Measurements from ENCODE around the gene ABHD14A. TPM values are rescaled to one million over a fixed set of nuclear protein-coding genes. Genes with fewer than 3 reads are reported as not detected.
"Not testable (repeated sequence)": the region's sequence is repeated elsewhere in the genome, so short reads cannot be mapped to it uniquely, and the experiment has no call there.

The ABHD14A gene
- polyA plus RNA-seq, 2 of the 4 experiments (the other 2 are of a cell fraction): 6.3 to 9.5 TPM

DNA sequence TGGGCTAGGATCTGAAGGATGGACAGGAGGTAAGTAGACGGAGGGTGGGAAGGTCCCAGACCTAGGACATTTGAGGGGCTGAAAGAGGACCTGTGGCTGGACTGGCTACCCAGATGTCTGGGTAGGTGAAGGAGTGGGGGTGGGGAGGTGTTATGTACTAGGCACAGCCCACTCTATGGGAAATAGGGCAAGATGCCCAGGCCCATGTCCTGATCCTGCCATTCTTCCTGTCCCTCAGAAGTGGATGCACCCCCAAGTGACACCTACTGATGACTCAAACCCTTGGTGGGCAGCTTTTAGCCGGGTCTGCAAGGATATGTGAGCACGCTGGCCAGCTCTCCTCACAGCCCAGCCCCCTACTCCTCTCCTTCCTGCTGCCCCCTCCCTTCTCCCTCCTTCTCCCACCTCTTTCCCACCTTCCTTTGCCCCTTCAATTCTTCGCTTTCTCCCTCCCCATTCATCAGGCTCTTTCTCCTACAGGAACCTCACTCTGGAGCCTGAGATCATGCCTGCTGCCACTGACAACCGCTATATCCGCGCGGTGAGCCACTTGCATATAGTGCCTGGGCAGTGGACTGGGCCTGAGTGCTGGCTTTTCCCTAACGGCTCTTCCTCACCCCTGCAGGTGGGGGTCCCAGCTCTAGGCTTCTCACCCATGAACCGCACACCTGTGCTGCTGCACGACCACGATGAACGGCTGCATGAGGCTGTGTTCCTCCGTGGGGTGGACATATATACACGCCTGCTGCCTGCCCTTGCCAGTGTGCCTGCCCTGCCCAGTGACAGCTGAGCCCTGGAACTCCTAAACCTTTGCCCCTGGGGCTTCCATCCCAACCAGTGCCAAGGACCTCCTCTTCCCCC lies 13.7 kb downstream of the ABHD14A start:
- ChIA-PET POLR2A (no interaction called here), CTCF (interaction anchor here (1.0 to 4.1 kb wide), 2 partner anchors 14 to 46 kb away, joined by 3 to 19 read pairs; partner anchors contain the start of genes ABHD14A, ABHD14B and PARP3)
- 89% methylated on average over 15 of the region's 15 CpGs for WGBS (ENCODE audit: missing lambda C conversion rate)
- H3K27ac ChIP-seq: no peak overlapping the region
- no peak overlapping the region for H3K4me3 ChIP-seq
- peak; percentile 13 to 15; a peak in 4 of 6 replicates for ATAC-seq
- DNase-seq (ENCODE audit: low read depth in 1 of 2, low spot score in 1 of 2): no peak
- no peaks in the 10 kb centered on the region for H3K9me3 ChIP-seq
- FAIRE-seq: no peak
- TF ChIP-seq HMGXB4 (CRISPR knock-in tag; IDR thresholded peaks at IDR 0.05; ENCODE audit: borderline replicate concordance): no peak
- 0 out of 2 replicates have a peak, but pooled peaks have one; percentile 23 for TF ChIP-seq POLR2AphosphoS2 (conservative IDR thresholded peaks at IDR 0.05; ENCODE audit: low read length)
- no peak overlapping the region for H3K4me2 ChIP-seq
- peaks cover 38% of the 10 kb centered on the region for H3K4me1 ChIP-seq

- H3K27ac ChIP-seq: not testable (repeated sequence)
Observed at GRCh38 chr3:51990501-51990971, 15.7 kb downstream of the ABHD14A start.

GRCh38 chr3:51992017-51992682 lies 17.3 kb downstream of the ABHD14A start:
- Histone ChIP-seq H3K4me2 (peak overlapping the region; percentile 38; the same call in 2 of the 3 replicates), H3K9me3 (no peaks in the 10 kb centered on the region), H3K27ac (0 out of 6 replicates have a peak overlapping the region, but pooled peaks of 1 of the 2 experiments have one; percentile 14), H3K4me3 (no peak overlapping the region), H3K4me1 (peaks cover 27% of the 10 kb centered on the region; the same call in 2 of the 3 replicates)
- ATAC-seq (no peak), FAIRE-seq (no peak), DNase-seq (ENCODE audit: low read depth in 1 of 2, low spot score in 1 of 2) (no peak)
- CTCF ChIA-PET: interaction anchor here (0.6 to 2.7 kb wide), 6 partner anchors 10 to 1609 kb away, joined by 3 to 11 read pairs (median 7); partner anchors contain the start of genes ABHD14B and RRP9
- TF ChIP-seq PHF8 (IDR thresholded peaks at IDR 0.05; ENCODE audit: borderline replicate concordance, low read depth) (no peak), KDM1A (IDR thresholded peaks at IDR 0.05; ENCODE audit: low read depth) (no peak), RAD21 (conservative IDR thresholded peaks at IDR 0.05 in 1 of 2, IDR thresholded peaks at IDR 0.05 in 1 of 2) (no peak), HOXA7 (CRISPR knock-in tag; IDR thresholded peaks at IDR 0.05) (0 out of 2 replicates have a peak, but pooled peaks have one; percentile 50), CHD4 (IDR thresholded peaks at IDR 0.05; ENCODE audit: borderline replicate concordance) (no peak), ZFP36 (IDR thresholded peaks at IDR 0.05; ENCODE audit: borderline replicate concordance, partially characterized antibody) (no peak), RNF2 (IDR thresholded peaks at IDR 0.05; ENCODE audit: borderline replicate concordance, low read depth) (no peak), KDM5A (IDR thresholded peaks at IDR 0.05) (no peak), CEBPB (IDR thresholded peaks at IDR 0.05) (no peak), POLR2AphosphoS2 (conservative IDR thresholded peaks at IDR 0.05; ENCODE audit: low read length) (peak; percentile 90; the same call in 1 of the 2 replicates), CBX2 (IDR thresholded peaks at IDR 0.05; ENCODE audit: borderline replicate concordance, low read depth) (no peak)
- 100% methylated on average over 3 of the region's 3 CpGs for WGBS (ENCODE audit: missing lambda C conversion rate)
- POLR2A ChIA-PET: interaction anchor here (1.1 to 3.4 kb wide), 2 partner anchors 9 to 49 kb away, joined by 3 to 14 read pairs; partner anchors contain the start of gene ACY1

More at GRCh38 chr3:51990501-51990971, 15.7 kb downstream of the ABHD14A start:
- not testable (repeated sequence) for DNase-seq (ENCODE audit: low read depth in 1 of 2, low spot score in 1 of 2); H3K4me2 ChIP-seq; ATAC-seq; FAIRE-seq; H3K9me3 ChIP-seq; H3K4me3 ChIP-seq
- ChIA-PET POLR2A (interaction anchor here (3.4 kb wide), 1 partner anchor 7 kb away, joined by 14 read pairs; the partner anchor contains the start of gene ACY1), CTCF (interaction anchor here (0.8 to 2.7 kb wide), 2 partner anchors 8 to 16 kb away, joined by 3 to 11 read pairs; no protein-coding TSS in a partner anchor)
- WGBS (ENCODE audit: missing lambda C conversion rate): 100% methylated on average over 2 of the region's 38 CpGs
- peaks cover 40% of the 10 kb centered on the region for H3K4me1 ChIP-seq

DNA sequence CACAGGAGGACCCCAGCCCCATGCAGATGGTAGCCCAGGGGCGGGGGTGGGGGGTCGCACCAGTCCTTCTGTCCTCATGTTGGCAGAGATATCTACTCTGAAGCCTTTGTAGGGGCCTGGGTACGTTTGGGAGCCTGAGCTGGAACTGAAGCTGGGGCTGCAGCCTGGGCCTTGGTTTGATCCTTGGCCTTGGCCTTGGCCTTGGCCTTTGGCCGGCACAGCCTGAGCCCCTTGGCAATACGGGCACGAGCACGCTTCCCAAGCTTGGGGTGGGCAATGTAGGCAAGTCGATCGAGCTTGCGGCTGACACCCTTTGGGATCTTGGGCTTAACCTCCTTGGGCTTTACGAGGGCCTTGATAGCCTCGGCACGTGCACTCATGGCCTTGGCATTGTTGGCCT lies 18.8 kb downstream of the ABHD14A start:
- POLR2A ChIA-PET: interaction anchor here (3.4 kb wide), 1 partner anchor 11 kb away, joined by 14 read pairs; the partner anchor contains the start of gene ACY1
- CTCF ChIA-PET: interaction anchor here (1.4 to 2.7 kb wide), 2 partner anchors 11 to 52 kb away, joined by 3 to 13 read pairs; partner anchors contain the start of gene RRP9
- Histone ChIP-seq H3K4me1 (peaks cover 31% of the 10 kb centered on the region; the same call in 2 of the 3 replicates), H3K27ac (peak overlapping the region in 1 of 2 experiments; percentile 40; a peak in 1 of 6 replicates), H3K4me2 (peak overlapping the region; percentile 98)
- not testable (repeated sequence) for H3K4me3 ChIP-seq; DNase-seq (ENCODE audit: low read depth in 1 of 2, low spot score in 1 of 2); ATAC-seq; H3K9me3 ChIP-seq; FAIRE-seq
- no CpG with 5 or more reads among the region's 13 CpGs for WGBS (ENCODE audit: missing lambda C conversion rate)
